OCI-LY1 (cell line): Measurements from ENCODE around the gene MACROD2.

ENCODE experiments used
- CTCF ChIP-seq: fragments of 200-600 bp; sonication (generic), shearing (Covaris generic); IDR thresholded peaks from 2 replicates; pipeline ENCODE4 v1.5.1; 2017; ENCODE audit warnings: mild to moderate bottlenecking, antibody characterized with exemption, low read length, moderate library complexity, mixed read lengths
- EZH2 ChIP-seq: fragments of 200-600 bp; sonication (generic), shearing (Covaris generic); IDR thresholded peaks from 2 replicates; pipeline ENCODE4 v1.8.0; 2017; ENCODE audit warnings: borderline replicate concordance, mixed run types, mild to moderate bottlenecking, antibody characterized with exemption, low read length, moderate library complexity, mixed read lengths

GRCh38 chr20:14531786-14532185 is 536.5 kb downstream of the MACROD2 start:
- TF ChIP-seq CTCF (no peak), EZH2 (no peak)
